ENCODE data around the gene ABCB11. TPM values are rescaled to one million over a fixed set of nuclear protein-coding genes. Genes with fewer than 3 reads are reported as not detected.

The ABCB11 gene
- total RNA-seq, 4 donors from 2014 or later: 0.13 TPM; not detected in 3

DNA sequence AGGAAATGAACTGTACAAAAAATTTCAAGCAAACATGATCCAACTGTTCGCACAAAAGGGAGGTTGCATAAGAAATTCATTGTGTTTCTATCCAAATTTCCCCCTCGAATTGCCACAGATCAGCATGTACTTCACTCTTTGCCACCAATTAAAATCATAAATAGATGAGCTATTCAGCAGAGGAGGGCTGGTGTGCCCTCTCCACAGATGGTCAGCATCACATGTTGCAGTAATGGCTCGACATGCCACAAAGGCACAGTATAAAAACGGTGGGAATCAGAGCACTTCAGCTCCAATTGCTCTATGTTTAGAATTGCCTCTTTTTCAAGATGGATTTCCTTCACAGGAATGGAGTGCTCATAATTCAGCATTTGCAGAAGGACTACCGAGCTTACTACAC lies 130.1 kb downstream of the ABCB11 start, which contains the start of gene G6PC2:
TSS of gene G6PC2 (plus strand) at position 289 of the 400 bp plus-strand sequence. CDS start at position 330, 41 bp downstream.
- H3K4me3 ChIP-seq: no peak within 1 kb of the TSS
- ATAC-seq: no peak
- H3K36me3 ChIP-seq: no peaks in the 10 kb centered on the region
- TF ChIP-seq CTCF (IDR thresholded peaks at IDR 0.05) (no peak), POLR2AphosphoS5 (IDR thresholded peaks at IDR 0.05) (no peak), EP300 (IDR thresholded peaks at IDR 0.05) (no peak), POLR2A (IDR thresholded peaks at IDR 0.05) (no peak)
- no peaks in the 10 kb centered on the region for H3K9me3 ChIP-seq
- H3K27me3 ChIP-seq: no peaks in the 10 kb centered on the region
- no peaks in the 10 kb centered on the region for H3K4me1 ChIP-seq
- no peak within 1 kb of the TSS for H3K27ac ChIP-seq
- WGBS, 2 donors (ENCODE audit: low coverage in 1 of 2): 42 to 56% methylated on average over 5 of the region's 5 CpGs

- no peaks in the 10 kb centered on the region for H3K4me1 ChIP-seq
- ATAC-seq: no peak
- no peak for TF ChIP-seq POLR2AphosphoS5 (IDR thresholded peaks at IDR 0.05)
- 71 to 77% methylated on average over 1 of the region's 1 CpG for WGBS, 2 donors (ENCODE audit: low coverage in 1 of 2)
- no peak overlapping the region for H3K4me3 ChIP-seq
- H3K36me3 ChIP-seq: no peaks in the 10 kb centered on the region
- no peak overlapping the region for H3K27ac ChIP-seq
- H3K9me3 ChIP-seq: no peaks in the 10 kb centered on the region
- H3K27me3 ChIP-seq: no peaks in the 10 kb centered on the region
These were observed 133.7 kb downstream of the ABCB11 start for GRCh38 chr2:168897449-168897848.

GRCh38 chr2:168896783-168897182 lies 134.3 kb downstream of the ABCB11 start:
- Histone ChIP-seq H3K9me3 (no peaks in the 10 kb centered on the region), H3K36me3 (no peaks in the 10 kb centered on the region), H3K4me3 (no peak overlapping the region), H3K4me1 (no peaks in the 10 kb centered on the region), H3K27me3 (no peaks in the 10 kb centered on the region), H3K27ac (no peak overlapping the region)
- TF ChIP-seq CTCF (IDR thresholded peaks at IDR 0.05) (no peak), EP300 (IDR thresholded peaks at IDR 0.05) (no peak), POLR2AphosphoS5 (IDR thresholded peaks at IDR 0.05) (no peak), POLR2A (IDR thresholded peaks at IDR 0.05) (no peak)
- ATAC-seq: no peak
- 64 to 67% methylated on average over 3 to 4 of the region's 4 CpGs for WGBS, 2 donors (ENCODE audit: low coverage in 1 of 2)

GRCh38 chr2:168895771-168896170 lies 135.4 kb downstream of the ABCB11 start:
- no peaks in the 10 kb centered on the region for H3K27me3 ChIP-seq
- H3K27ac ChIP-seq: no peak overlapping the region
- TF ChIP-seq EP300 (IDR thresholded peaks at IDR 0.05) (no peak), POLR2AphosphoS5 (IDR thresholded peaks at IDR 0.05) (no peak), POLR2A (IDR thresholded peaks at IDR 0.05) (no peak)
- no peaks in the 10 kb centered on the region for H3K36me3 ChIP-seq
- H3K9me3 ChIP-seq: no peaks in the 10 kb centered on the region
- H3K4me3 ChIP-seq: no peak overlapping the region
- peaks cover 0 to 1% (median 0%) of the 10 kb centered on the region in 3 donors for H3K4me1 ChIP-seq
- no peak for ATAC-seq

DNA sequence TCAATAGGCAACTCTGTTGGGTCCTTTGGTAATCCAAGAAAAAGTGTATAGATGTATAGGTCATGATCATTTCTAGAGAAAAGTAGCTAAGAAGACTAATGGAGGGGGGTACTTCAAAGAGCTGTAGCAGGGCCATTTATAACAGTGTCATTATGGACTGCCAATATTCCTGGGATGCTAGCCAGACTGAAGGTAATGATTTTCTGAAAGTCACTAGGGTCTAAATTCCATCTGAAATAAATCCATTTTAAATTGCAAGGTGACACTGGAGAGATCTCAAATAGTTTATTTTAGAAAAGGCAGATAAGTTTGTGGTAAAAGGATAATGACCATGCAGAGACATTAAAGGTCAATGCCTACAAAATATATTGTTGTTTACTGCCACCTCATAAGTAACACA lies 136.4 kb downstream of the ABCB11 start:
- no peaks in the 10 kb centered on the region for H3K9me3 ChIP-seq
- no peak for ATAC-seq
- H3K36me3 ChIP-seq: no peaks in the 10 kb centered on the region
- no peak overlapping the region for H3K27ac ChIP-seq
- no peak overlapping the region for H3K4me3 ChIP-seq
- no peaks in the 10 kb centered on the region for H3K27me3 ChIP-seq
- TF ChIP-seq POLR2AphosphoS5 (IDR thresholded peaks at IDR 0.05): no peak
- no peak for TF ChIP-seq CTCF (IDR thresholded peaks at IDR 0.05)
- no peak for TF ChIP-seq POLR2A (IDR thresholded peaks at IDR 0.05)
- no peak for TF ChIP-seq EP300 (IDR thresholded peaks at IDR 0.05)
- H3K4me1 ChIP-seq: peaks cover 0 to 12% (median 0%) of the 10 kb centered on the region in 3 donors

DNA sequence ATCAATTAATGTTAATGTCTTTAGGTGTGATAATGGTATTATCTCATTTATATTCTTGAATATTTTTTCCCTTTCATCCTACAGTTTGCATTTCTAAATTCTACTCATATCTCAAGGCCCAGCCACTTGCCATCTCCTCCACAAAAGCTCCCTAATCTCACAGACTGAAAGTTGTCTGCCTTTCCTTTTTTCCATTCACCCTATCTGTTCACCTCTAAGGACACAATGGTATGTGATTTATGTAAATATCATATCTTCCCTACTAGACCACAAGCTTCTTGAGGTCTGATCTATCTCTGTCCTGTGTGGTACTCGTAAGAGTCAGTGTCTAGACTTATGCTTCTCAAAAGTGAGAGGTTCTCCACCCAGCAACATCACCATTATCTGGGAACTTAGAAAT lies 137.0 kb downstream of the ABCB11 start:
- Histone ChIP-seq H3K9me3 (no peaks in the 10 kb centered on the region), H3K27ac (no peak overlapping the region), H3K4me1 (peaks cover 0 to 13% (median 0%) of the 10 kb centered on the region in 3 donors), H3K27me3 (no peaks in the 10 kb centered on the region), H3K36me3 (no peaks in the 10 kb centered on the region), H3K4me3 (no peak overlapping the region)
- TF ChIP-seq POLR2AphosphoS5 (IDR thresholded peaks at IDR 0.05): no peak
- TF ChIP-seq POLR2A (IDR thresholded peaks at IDR 0.05): no peak
- no peak for TF ChIP-seq EP300 (IDR thresholded peaks at IDR 0.05)
- TF ChIP-seq CTCF (IDR thresholded peaks at IDR 0.05): no peak
- ATAC-seq: no peak
- 82 to 100% methylated on average over 1 of the region's 1 CpG for WGBS, 2 donors (ENCODE audit: low coverage in 1 of 2)
